ENCODE measurements around the gene C11orf21. TPM values are rescaled to one million over a fixed set of nuclear protein-coding genes. Genes with fewer than 3 reads are reported as not detected.

C11orf21 gene
- total RNA-seq, 1 donor: not detected

GRCh38 chr11:2303627-2304505, 2.1 kb upstream of the C11orf21 start:
- TF ChIP-seq CTCF (IDR thresholded peaks at IDR 0.05; ENCODE audit: insufficient read depth, low read length): no peak
- no peak overlapping the region for H3K4me3 ChIP-seq (ENCODE audit: low read depth, low read length)
- no peak for DNase-seq (ENCODE audit: low read depth)

GRCh38 chr11:2302896-2303626, 1.3 kb upstream of the C11orf21 start:
- no peak for DNase-seq (ENCODE audit: low read depth)
- no peak overlapping the region for H3K4me3 ChIP-seq (ENCODE audit: low read depth, low read length)
- TF ChIP-seq CTCF (IDR thresholded peaks at IDR 0.05; ENCODE audit: insufficient read depth, low read length): no peak

- DNase-seq (ENCODE audit: low read depth): no peak
- no peak for TF ChIP-seq CTCF (IDR thresholded peaks at IDR 0.05; ENCODE audit: insufficient read depth, low read length)
- no peak overlapping the region for H3K4me3 ChIP-seq (ENCODE audit: low read depth, low read length)
These were observed 683 bp upstream of the C11orf21 start for GRCh38 chr11:2302306-2302895.

GRCh38 chr11:2300936-2301630, 635 bp downstream of the C11orf21 start:
- DNase-seq (ENCODE audit: low read depth): no peak
- no peak for TF ChIP-seq CTCF (IDR thresholded peaks at IDR 0.05; ENCODE audit: insufficient read depth, low read length)
- H3K4me3 ChIP-seq (ENCODE audit: low read depth, low read length): no peak overlapping the region

- DNase-seq (ENCODE audit: low read depth): no peak
- no peak for TF ChIP-seq CTCF (IDR thresholded peaks at IDR 0.05; ENCODE audit: insufficient read depth, low read length)
These were observed 1.3 kb downstream of the C11orf21 start for GRCh38 chr11:2300290-2300935.

GRCh38 chr11:2299773-2300172, 1.9 kb downstream of the C11orf21 start:
- no peak overlapping the region for H3K4me3 ChIP-seq (ENCODE audit: low read depth, low read length)
- TF ChIP-seq CTCF (IDR thresholded peaks at IDR 0.05; ENCODE audit: insufficient read depth, low read length): no peak
- no peak for DNase-seq (ENCODE audit: low read depth)

More at GRCh38 chr11:2300290-2300935, 1.3 kb downstream of the C11orf21 start:
- no peak overlapping the region for H3K4me3 ChIP-seq (ENCODE audit: low read depth, low read length)

All from fibroblast of the aortic adventitia (primary cell).